ENCODE data around the gene GNMT. TPM values are rescaled to one million over a fixed set of nuclear protein-coding genes. Genes with fewer than 3 reads are reported as not detected.

GNMT gene
- total RNA-seq, 2 experiments from 2014 or later, result 1.2 to 2.1 TPM

- H3K9me3 Mint-ChIP-seq, result no peaks in the 10 kb centered on the region
- Histone ChIP-seq H3K36me3 (ENCODE audit: insufficient read depth, low read length) (peaks cover 23% of the 10 kb centered on the region), H3K4me1 (ENCODE audit: insufficient read depth, low read length) (peaks cover 59% of the 10 kb centered on the region), H3K4me3 (ENCODE audit: low read length) (peak overlapping the region; percentile 79), H3K9me3 (ENCODE audit: control insufficient read depth in 1 of 2, insufficient read depth in 1 of 2, low read length in 2 of 2) (no peaks in the 10 kb centered on the region), H3K27me3 (ENCODE audit: control insufficient read depth in 1 of 2, insufficient read depth in 2 of 2, low read length in 2 of 2) (no peaks in the 10 kb centered on the region), H3K27ac (ENCODE audit: low read depth in 1 of 2, low read length in 2 of 2) (peak overlapping the region; percentile 88 to 96)
- CTCF ChIA-PET, result interaction anchor here (0.8 to 1.7 kb wide), 5 partner anchors 49 to 214 kb away, joined by 3 to 4 read pairs (median 3); partner anchors contain the start of genes PEX6 and RPL7L1
- DNase-seq (peak in 12 of 14 experiments; percentile 24 to 85 (median 40)), ATAC-seq (ENCODE audit: poor library complexity) (peak; percentile 35)
- intact Hi-C loops (cut with DNase I, micrococcal nuclease), result loop anchor here (1.0 to 5.0 kb wide), 8 partner anchors 48 to 587 kb away; partner anchors contain the start of genes PEX6 (in 2 of the 2), SRF (in 2 of the 2), CUL7 (in 1 of the 2) and KLC4 (in 1 of the 2)
- no peaks in the 10 kb centered on the region for H3K27me3 Mint-ChIP-seq
- no peak for TF ChIP-seq CTCF (IDR thresholded peaks at IDR 0.05)
- peak overlapping the region; percentile 99 for H3K4me3 Mint-ChIP-seq
- peaks cover 50% of the 10 kb centered on the region for H3K36me3 Mint-ChIP-seq (ENCODE audit: low read depth)
- POLR2A ChIA-PET, result interaction anchor here (0.6 to 4.0 kb wide), 55 partner anchors 8 to 1143 kb away, joined by 3 to 135 read pairs (median 6); partner anchors contain the start of genes ABCC10, BICRAL, CUL7 and CUL9
- peaks cover 53% of the 10 kb centered on the region for H3K4me1 Mint-ChIP-seq (ENCODE audit: low read depth)
- peak overlapping the region; percentile 99 for H3K27ac Mint-ChIP-seq
Measured at GRCh38 chr6:42929821-42930360, 30.7 kb upstream of the GNMT start.

- peak overlapping the region; percentile 99 for H3K27ac Mint-ChIP-seq
- no peaks in the 10 kb centered on the region for H3K27me3 ChIP-seq (ENCODE audit: control insufficient read depth in 1 of 2, insufficient read depth in 2 of 2, low read length in 2 of 2)
- no peak for ATAC-seq (ENCODE audit: poor library complexity)
- CTCF ChIA-PET, result no interaction called here
- H3K27me3 Mint-ChIP-seq, result no peaks in the 10 kb centered on the region
- peaks cover 69% of the 10 kb centered on the region for H3K4me1 ChIP-seq (ENCODE audit: insufficient read depth, low read length)
- POLR2A ChIA-PET, result interaction anchor here (1.9 kb wide), 1 partner anchor 52 kb away, joined by 7 read pairs; the partner anchor contains the start of gene PPP2R5D
- intact Hi-C loops (cut with DNase I, micrococcal nuclease), result loop anchor here in 1 of 2 experiments (5.0 kb wide), 1 partner anchor 50 kb away; no protein-coding TSS in a partner anchor
- peak overlapping the region; percentile 75 for H3K4me3 Mint-ChIP-seq
- peaks cover 75% of the 10 kb centered on the region for H3K36me3 Mint-ChIP-seq (ENCODE audit: low read depth)
- peaks cover 46% of the 10 kb centered on the region for H3K36me3 ChIP-seq (ENCODE audit: insufficient read depth, low read length)
- H3K9me3 ChIP-seq (ENCODE audit: control insufficient read depth in 1 of 2, insufficient read depth in 1 of 2, low read length in 2 of 2), result no peaks in the 10 kb centered on the region
- peaks cover 57% of the 10 kb centered on the region for H3K4me1 Mint-ChIP-seq (ENCODE audit: low read depth)
- no peak for DNase-seq
- no peak for TF ChIP-seq CTCF (IDR thresholded peaks at IDR 0.05)
- H3K4me3 ChIP-seq (ENCODE audit: low read length), result peak overlapping the region; percentile 6
- H3K27ac ChIP-seq (ENCODE audit: low read depth in 1 of 2, low read length in 2 of 2), result peak overlapping the region; percentile 33 to 42
- H3K9me3 Mint-ChIP-seq, result no peaks in the 10 kb centered on the region
Measured at GRCh38 chr6:42932412-42932811, 28.1 kb upstream of the GNMT start.

GRCh38 chr6:42933205-42933604, 27.3 kb upstream of the GNMT start:
- peak overlapping the region; percentile 75 for H3K4me3 Mint-ChIP-seq
- H3K36me3 Mint-ChIP-seq (ENCODE audit: low read depth), result peaks cover 83% of the 10 kb centered on the region
- CTCF ChIA-PET, result no interaction called here

More at GRCh38 chr6:42933205-42933604, 27.3 kb upstream of the GNMT start:
- peaks cover 54% of the 10 kb centered on the region for H3K36me3 ChIP-seq (ENCODE audit: insufficient read depth, low read length)
- Mint-ChIP-seq H3K4me1 (ENCODE audit: low read depth) (peaks cover 62% of the 10 kb centered on the region), H3K27ac (peak overlapping the region; percentile 99), H3K27me3 (no peaks in the 10 kb centered on the region), H3K9me3 (no peaks in the 10 kb centered on the region)
- DNase-seq, result peak in 1 of 14 experiments; percentile 31
- no peak for ATAC-seq (ENCODE audit: poor library complexity)
- H3K27ac ChIP-seq (ENCODE audit: low read depth in 1 of 2, low read length in 2 of 2), result no peak overlapping the region
- intact Hi-C loops (cut with DNase I, micrococcal nuclease), result loop anchor here in 1 of 2 experiments (5.0 kb wide), 1 partner anchor 51 kb away; no protein-coding TSS in a partner anchor
- H3K9me3 ChIP-seq (ENCODE audit: control insufficient read depth in 1 of 2, insufficient read depth in 1 of 2, low read length in 2 of 2), result no peaks in the 10 kb centered on the region
- peaks cover 66% of the 10 kb centered on the region for H3K4me1 ChIP-seq (ENCODE audit: insufficient read depth, low read length)
- H3K4me3 ChIP-seq (ENCODE audit: low read length), result no peak overlapping the region
- no peaks in the 10 kb centered on the region for H3K27me3 ChIP-seq (ENCODE audit: control insufficient read depth in 1 of 2, insufficient read depth in 2 of 2, low read length in 2 of 2)
- no peak for TF ChIP-seq CTCF (IDR thresholded peaks at IDR 0.05)
- POLR2A ChIA-PET, result interaction anchor here (1.9 kb wide), 1 partner anchor 51 kb away, joined by 7 read pairs; the partner anchor contains the start of gene PPP2R5D

Data from CD4-positive, alpha-beta T cell (primary cell).